ENCODE data around the gene DIP2C.
"Not testable (repeated sequence)": the region's sequence is repeated elsewhere in the genome, so short reads cannot be mapped to it uniquely, and the experiment has no call there.

DIP2C gene

DNA sequence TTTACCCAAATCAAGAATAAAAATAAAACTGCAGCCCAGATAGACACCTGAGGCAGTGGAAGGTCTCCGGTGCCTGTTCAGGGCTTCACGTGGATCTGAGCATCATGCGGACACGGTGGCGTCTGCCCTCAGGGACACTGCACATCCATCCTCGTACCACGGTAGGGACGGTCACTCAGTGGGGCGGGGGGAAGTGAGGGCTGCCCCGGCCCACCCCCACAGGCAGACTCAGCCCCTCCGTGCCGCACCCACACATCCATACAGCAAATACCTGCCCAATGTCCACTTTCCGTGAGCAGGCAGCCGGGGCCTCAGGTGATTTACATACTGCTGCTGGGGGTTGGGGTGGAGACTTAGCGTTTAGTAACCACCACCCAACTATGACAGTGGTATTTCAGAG lies 207.8 kb downstream of the DIP2C start:
- DNase-seq (ENCODE audit: low read depth in 2 of 2): no peak

DNA sequence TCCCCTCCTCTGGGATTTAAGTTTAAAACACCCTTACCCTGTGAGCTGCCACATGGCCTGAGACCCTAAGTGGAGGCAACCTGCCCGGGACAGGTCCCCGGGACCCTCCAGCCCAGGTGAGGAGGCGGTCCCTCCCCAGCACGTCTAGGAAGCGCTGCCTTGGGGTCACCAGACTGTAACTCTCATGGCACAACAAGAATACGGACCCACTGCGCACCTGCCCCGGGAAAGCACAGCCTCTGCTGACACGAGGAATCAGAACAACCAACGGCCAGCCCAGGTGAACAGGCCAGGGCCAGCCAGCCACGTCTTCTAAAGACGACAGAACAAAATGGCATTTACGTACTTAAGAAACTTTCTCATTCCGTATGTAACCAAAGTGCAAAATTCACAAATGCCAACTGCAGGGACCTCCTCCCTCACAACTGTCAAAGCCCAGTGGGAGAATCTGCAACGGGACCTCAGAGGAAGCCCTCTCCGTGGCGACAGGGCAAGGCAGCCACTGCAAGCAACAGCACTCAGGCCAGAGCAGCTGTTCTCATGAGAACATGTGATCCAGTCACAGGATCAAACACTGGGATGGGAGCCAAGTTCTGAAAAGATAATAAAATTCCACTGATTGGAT lies 208.4 kb downstream of the DIP2C start:
- no peak for DNase-seq (ENCODE audit: low read depth in 2 of 2)

DNA sequence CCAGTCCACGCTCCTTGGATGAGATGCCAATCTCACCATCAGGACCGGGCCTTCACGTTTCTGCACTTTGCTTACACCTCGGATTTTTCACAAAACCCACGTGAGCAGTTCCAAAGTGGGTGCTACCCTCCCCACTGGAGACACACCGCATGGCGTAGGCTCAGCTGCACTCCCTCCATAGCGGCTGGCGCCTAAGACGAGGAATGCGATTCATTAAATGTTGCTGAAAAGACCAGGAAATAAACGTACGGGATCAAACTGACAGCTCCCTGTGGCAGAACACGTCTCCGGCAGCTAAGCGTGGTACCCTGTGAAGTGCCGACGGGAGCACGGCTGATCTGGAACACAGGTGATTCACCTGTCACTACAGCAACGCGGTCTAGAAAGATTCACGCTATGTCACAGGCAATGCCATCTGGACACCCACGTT lies 209.0 kb downstream of the DIP2C start:
- no peak for DNase-seq (ENCODE audit: low read depth in 2 of 2)

DNA sequence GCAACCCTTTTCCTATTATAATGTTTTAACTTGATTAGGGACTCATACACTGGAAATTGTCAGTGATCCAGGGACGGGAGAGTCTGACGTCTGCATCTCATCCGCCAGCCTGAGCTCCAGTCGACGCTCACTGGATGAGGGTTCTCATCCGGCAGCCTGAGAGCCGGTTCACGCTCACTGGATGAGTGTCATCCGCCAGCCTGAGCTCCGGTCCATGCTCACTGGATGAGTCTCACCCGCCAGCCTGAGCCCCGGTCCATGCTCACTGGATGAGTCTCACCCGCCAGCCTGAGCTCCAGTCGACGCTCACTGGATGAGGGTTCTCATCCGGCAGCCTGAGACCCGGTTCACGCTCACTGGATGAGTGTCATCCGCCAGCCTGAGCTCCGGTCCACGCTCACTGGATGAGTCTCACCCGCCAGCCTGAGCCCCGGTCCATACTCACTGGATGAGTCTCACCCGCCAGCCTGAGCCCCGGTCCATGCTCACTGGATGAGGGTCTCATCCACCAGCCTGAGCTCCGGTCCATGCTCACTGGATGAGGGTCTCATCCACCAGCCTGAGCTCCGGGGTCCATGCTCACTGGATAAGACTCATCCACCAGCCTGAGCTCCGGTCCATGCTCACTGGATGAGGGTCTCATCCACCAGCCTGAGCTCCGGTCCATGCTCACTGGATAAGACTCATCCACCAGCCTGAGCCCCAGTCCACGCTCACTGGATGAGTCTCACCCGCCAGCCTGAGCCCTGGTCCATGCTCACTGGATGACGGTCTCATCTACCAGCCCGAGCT lies 209.6 kb downstream of the DIP2C start:
- not testable (repeated sequence) for DNase-seq (ENCODE audit: low read depth in 2 of 2)

DNA sequence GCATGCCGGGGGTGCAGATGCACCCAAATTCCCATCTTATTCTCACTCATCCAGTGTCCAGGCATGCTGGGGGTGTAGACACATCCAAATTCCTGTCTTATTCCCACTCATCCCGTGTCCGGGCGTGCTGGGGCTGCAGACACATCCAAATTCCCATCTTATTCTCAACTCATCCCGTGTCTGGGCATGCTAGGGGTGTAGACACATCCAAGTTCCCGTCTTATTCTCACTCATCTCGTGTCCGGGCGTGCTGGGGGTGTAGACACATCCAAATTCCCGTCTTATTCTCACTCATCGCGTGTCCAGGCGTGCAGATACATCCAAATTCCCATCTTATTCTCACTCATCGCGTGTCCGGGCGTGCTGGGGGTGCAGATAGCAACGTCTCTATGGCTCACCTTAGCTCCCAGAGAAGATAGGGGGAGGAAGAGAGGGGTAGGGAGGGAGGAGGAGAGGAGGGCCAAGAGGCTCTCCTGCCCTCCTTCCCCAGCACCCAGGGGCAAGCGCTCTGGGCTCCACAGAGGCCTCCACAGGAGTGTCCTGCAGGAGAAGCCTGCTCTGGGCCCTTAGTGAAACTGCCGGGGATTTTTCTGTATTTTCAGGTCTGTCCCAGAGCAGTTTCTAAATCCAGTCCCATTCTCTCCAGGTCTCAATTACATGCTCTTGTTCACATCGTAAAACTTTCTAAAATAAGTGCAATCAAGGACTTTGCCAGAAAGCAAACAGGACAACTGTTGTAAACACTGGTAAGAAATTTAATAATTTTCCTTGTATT lies 210.8 kb downstream of the DIP2C start:
- no peak for DNase-seq (ENCODE audit: low read depth in 2 of 2)

DNA sequence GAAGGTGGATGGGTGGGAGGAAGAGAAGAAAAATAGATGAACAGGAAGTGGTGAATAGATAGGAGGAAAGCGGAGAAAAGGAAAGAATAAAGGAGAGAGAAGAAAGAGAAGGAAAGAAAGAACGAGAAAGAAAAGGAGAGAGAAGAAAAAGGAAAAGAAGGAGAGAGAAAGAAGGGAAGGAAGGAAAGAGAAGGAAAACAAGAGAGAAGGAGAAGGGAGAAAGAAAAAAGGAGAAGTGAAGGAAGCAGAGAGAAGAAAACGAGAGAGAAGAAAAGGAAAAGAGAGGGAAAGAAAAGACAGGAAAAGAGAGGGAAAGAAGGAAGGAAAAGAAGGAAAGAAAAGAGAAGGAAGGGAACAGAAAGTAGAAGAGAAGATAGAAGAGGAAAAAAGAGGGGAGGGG lies 211.8 kb downstream of the DIP2C start:
- no peak for DNase-seq (ENCODE audit: low read depth in 2 of 2)

DNA sequence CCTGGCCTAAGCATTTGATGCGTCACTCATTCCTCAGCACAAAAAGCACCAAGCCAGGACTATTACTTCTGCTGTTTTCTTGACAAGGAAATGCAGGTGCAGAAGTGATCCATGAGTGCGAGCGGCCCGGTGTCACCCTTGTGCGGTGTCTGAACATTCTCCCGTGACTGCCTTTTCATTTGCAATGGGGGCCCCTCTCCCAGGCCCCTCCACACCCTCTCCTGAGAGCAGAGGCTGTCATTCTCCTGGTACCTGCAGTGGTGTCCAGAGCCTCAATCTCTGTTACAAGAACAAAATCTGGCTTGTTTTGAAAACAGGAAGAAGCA lies 213.1 kb downstream of the DIP2C start:
- no peak for DNase-seq (ENCODE audit: low read depth in 2 of 2)

DNA sequence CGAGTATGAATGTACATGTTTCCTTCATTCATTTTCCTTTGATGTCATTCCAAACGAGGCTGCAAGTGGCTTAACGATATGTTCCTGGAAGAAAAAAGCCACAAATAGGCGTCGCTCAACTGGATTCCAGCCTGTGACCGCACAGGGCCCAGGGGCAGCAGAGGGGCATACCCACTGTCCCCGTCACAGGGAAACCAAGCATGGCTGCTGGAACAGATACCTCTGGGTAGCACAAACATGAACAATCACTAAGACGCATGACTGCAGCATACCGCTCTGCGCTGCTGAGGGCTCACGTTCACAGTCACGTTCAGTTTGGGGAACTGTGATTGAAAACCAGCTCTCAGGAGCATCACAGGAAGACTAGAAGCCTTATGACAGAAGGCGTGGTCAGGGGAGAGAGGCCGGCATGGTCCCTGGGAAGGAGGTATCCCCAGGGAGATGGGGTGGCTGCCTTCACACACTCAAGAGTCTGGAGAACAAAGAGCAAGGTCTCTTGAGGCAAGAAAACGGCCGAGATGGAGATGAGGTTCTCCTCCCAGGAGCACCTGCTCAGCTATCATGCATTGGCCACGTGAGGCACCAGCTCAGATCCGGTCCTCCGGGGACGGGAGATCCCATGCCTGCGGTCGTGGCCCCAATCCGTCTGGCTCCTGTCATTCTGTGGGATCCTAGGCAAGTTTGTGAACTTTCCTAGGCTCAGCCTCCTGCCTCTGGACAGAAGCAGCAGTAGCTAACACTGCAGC lies 213.6 kb downstream of the DIP2C start:
- DNase-seq (ENCODE audit: low read depth in 2 of 2): no peak

DNA sequence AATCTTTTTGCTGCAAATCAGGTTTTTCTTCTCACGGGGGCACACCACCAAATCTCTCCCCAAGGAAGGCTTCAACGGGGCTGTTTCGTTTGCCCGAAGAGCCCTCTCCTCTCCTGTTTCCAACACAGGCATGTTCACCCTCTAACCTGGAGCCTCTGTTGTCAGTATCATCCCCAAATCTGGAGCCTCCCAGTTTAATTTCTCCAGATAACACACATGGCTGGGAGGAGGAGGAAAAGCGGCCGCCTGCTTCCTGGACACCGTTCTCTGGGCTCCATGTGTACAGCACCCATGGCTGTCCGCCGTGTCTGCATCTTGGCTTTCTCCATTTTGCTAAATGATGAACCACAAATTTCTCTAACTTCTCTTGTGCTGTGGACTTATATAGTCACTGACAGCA lies 214.5 kb downstream of the DIP2C start:
- DNase-seq (ENCODE audit: low read depth in 2 of 2): no peak

DNA sequence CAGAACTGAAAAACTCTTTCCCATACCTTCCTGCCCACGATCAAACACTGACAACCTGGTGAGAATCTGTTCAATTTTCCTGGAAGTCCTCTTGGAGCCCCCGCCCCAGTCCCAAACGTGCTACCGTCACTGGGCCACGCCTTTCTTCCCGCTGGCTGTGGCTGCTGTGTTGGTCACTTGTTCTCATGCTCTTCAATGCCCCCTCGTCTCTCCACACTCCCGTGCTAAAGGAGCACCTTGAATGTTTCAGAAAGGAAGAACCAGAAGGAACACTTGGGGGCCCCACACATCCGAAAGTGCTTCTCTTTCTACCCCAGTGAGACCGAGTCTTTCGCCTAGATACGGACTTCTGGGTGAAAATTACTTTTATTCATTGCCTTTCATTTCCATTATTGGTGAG lies 215.1 kb downstream of the DIP2C start:
- no peak for DNase-seq (ENCODE audit: low read depth in 2 of 2)

DNA sequence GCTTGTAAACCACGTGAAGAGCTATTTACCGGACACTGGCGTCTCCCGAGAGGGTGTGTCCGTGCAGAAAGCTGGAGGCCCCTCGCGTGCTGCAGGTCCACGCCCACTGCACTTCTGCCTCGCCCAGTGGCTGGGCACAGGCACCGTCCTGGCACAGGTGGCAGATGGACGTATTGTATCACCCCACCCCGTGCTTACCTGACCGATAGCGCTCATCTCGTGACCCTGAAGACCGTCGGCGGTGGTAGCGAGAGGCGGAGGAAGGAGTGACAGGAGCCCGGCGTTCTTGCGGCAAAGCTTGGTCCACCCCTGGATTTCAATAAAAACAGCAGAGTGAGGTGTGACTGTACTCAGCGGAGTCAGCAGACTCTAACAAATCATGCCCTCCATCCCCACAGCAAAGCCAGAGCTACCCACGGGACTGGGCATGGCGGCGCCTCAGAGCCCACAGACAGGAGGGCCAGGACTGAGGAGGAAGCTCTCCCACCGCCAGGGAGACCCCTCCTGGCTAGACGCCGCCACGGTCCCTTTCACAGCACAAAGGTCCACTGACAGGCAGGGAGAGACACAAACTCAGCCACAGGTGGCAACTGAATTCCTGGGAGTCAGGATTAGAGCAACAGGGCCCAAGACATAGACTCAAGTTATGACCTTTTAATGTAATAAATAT lies 217.1 kb downstream of the DIP2C start:
- DNase-seq (ENCODE audit: low read depth in 2 of 2): no peak

- DNase-seq (ENCODE audit: low read depth in 2 of 2): no peak
Observed at GRCh38 chr10:470339-471003, 219.0 kb downstream of the DIP2C start.

DNA sequence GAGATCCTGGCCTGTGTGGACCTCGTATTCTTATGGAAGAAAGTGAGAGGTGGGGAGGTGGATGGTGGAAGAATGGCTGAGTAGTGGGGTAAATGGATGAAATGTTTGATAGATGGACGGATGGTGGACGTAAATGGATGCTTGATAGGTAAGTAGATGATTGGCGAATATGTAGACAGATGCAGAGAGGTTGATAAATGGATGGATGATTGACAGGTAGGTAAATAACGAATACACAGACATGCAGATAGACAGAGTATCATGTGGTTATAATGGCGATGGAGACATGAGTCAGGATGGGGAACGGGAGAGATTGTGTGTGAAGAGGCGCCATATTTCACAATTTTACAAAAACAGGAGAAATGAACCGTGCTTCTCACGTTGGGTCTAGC lies 219.5 kb downstream of the DIP2C start:
- no peak for DNase-seq (ENCODE audit: low read depth in 2 of 2)

DNA sequence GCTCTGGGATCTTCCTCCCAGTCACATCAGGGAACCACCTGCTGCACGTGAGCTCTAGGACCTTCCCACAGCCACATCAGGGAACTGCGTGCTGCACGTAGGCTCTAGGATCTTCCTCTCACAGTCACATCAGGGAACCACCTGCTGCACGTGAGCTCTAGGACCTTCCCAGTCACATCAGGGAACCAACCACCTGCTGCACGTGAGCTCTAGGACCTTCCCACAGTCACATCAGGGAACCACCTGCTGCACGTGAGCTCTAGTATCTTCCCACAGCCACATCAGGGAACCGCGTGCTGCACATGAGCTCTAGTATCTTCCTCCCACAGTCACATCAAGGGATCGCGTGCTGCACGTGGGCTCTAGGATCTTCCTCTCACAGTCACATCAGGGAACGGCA lies 229.7 kb downstream of the DIP2C start:
- DNase-seq (ENCODE audit: low read depth in 2 of 2): no peak

DNA sequence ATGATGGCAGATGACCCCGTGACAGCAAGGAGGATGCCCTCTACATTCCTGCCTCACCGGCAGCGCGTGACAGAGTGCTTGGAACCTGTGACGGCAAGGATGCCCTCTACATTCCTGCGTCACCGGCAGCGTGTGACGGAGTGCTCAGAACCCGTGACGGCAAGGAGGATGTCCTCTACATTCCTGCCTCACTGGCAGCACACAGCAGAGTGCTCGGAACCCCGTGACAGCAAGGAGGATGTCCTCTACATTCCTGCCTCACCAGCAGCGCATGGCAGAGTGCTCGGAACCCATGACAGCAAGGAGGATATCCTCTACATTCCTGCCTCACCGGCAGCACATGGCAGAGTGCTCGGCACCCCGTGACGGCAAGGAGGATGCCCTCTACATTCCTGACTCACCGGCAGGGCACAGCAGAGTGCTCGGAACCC lies 231.0 kb downstream of the DIP2C start:
- no peak for DNase-seq (ENCODE audit: low read depth in 2 of 2)

- DNase-seq (ENCODE audit: low read depth in 2 of 2): no peak
Observed at GRCh38 chr10:456486-456885, 233.0 kb downstream of the DIP2C start.

GRCh38 chr10:454860-455259 lies 234.6 kb downstream of the DIP2C start:
- DNase-seq (ENCODE audit: low read depth in 2 of 2): peak; percentile 79

DNA sequence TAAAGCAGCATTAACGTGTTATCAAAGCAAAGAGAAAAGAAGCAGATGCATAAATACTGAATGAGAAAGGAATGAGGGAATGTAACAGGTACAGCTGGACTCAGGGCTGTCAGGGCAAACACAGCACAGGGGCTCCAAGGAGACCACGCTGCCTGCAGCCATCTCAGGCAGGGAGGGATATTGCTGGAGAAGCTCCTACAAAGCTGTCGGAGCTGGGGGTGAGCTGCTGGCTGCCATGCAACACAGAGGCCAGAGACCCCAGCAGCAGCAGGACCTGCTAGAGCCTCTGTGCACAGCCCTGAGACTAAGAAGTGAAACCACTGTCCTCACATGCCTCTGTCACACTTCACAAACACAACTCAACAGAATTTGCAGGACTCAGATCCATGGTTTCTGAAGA lies 235.8 kb downstream of the DIP2C start:
- no peak for DNase-seq (ENCODE audit: low read depth in 2 of 2)

DNA sequence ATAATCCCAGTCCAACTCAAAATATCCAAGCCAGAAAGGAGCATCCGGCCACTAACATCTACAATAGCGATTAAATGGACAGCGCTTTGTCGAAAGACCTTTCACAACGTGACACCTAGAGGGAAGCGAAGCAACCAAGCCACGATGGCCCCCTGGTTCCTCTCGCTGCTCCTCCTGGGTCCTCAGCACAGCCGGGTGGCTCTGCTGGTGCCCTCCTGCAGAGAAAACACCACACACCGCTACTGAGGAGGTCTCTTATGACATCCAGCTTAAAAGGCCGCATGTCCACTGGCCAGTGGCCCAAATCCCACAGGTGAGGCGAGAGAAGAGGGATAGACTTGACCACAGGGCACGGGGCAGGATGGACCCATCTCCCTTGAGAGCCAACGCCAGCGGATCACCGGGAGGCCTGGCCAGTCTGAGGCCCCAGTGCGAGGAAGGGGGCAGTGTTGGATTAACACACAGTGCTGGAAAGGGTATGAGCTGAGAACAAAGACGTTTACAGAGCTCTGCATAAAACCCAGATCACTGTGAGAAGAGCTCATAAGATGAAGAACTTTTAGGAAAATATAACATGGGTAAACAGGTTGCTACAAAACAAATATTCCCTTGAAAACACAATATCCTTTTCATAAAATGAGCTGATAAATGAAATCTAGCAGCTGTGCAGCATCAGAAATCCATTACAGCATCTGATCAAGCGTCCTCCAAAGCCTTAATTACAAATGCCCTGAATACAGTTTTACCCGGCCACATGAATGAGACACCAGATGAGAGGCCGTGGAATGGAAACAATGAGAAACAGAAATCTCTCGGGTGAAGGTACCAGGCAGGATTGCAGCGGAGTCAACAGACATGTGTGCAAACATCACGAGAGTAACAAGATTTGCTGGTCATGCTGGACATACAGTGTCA lies 236.7 kb downstream of the DIP2C start:
- no peak for DNase-seq (ENCODE audit: low read depth in 2 of 2)

DNA sequence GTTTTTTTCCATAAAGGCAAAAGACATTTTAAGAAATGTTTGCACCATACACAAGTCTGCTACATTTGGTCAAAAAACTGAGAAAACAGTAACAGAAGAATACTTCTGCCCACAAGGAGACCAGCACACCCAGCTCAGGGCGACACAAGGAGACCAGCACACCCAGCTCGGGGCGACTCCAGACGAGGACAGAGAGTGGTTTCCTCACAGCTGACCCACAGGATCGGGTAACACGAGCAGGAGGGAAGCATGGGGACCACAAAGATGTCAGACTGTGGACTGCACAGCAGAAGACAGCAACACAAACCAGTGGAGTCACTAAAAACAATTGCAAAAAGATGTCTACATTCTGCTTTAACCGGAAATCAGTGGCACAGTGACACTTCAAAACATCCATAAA lies 237.6 kb downstream of the DIP2C start:
- no peak for DNase-seq (ENCODE audit: low read depth in 2 of 2)
